Transverse colon (tissue), 4 donors: ENCODE measurements around the gene MALT1. TPM values are rescaled to one million over a fixed set of nuclear protein-coding genes. Genes with fewer than 3 reads are reported as not detected.

Experiments
- DNase-seq: peaks from one replicate; pipeline ENCODE4 v3.0.0-alpha.2; 2019
- H3K27ac ChIP-seq, 4 donors: fragments of 200-600 bp; sonication (generic); 2 replicates each; pipeline ENCODE4 v1.5.1; 2016 to 2018; ENCODE audit warnings: inconsistent platforms in 4 of 4
- H3K27me3 ChIP-seq: fragments of 200-600 bp; sonication (generic); 2 replicates; pipeline ENCODE4 v1.5.1; 2017; ENCODE audit warnings: inconsistent platforms
- H3K36me3 ChIP-seq, 4 donors: fragments of 200-600 bp; sonication (generic); 2 replicates each; pipeline ENCODE4 v1.5.1; 2017 to 2019; ENCODE audit warnings: inconsistent platforms in 4 of 4
- H3K4me1 ChIP-seq, 4 donors: fragments of 200-600 bp; sonication (generic); 2 replicates each; pipeline ENCODE4 v1.5.1; 2017 to 2020; ENCODE audit warnings: inconsistent platforms in 4 of 4
- H3K4me3 ChIP-seq, 4 donors: fragments of 200-600 bp; sonication (generic); 1 replicate in 1 of 4; 2 replicates in 3 of 4; pipeline versions ENCODE4 v1.5.1 to v1.6.1; 2017 to 2019; ENCODE audit warnings: inconsistent platforms in 4 of 4
- H3K9me3 ChIP-seq, 2 donors: fragments of 200-600 bp; sonication (generic); 2 replicates each; pipeline ENCODE4 v1.5.1; 2017 to 2019; ENCODE audit warnings: inconsistent platforms in 2 of 2
- CTCF ChIP-seq, 5 experiments: fragments of 200-600 bp in 3 of 5; fragments of 450-650 bp in 2 of 5; sonication (generic) in 3 of 5; IDR thresholded peaks; 1 replicate in 2 of 5; 2 replicates in 3 of 5; pipeline ENCODE4 v1.5.1; 2016 to 2017; ENCODE audit warnings: antibody characterized with exemption in 5 of 5, inconsistent platforms in 3 of 5, mild to moderate bottlenecking in 2 of 5, moderate library complexity in 1 of 5
- EP300 ChIP-seq: sonication (generic); formaldehyde crosslinking; IDR thresholded peaks from one replicate; pipeline ENCODE4 v1.6.1; 2017; ENCODE audit warnings: antibody characterized with exemption, low read depth
- POLR2A ChIP-seq: fragments of 450-650 bp; IDR thresholded peaks from one replicate; pipeline ENCODE4 v1.6.1; 2016; ENCODE audit warnings: antibody characterized with exemption, mild to moderate bottlenecking, moderate library complexity
- POLR2AphosphoS5 ChIP-seq, 3 donors: sonication (generic); formaldehyde crosslinking; IDR thresholded peaks; one replicate each; pipeline ENCODE4 v1.6.1; 2016; ENCODE audit warnings: antibody characterized with exemption in 3 of 3
- WGBS, 2 donors: methylation state at CpG; one replicate each; pipeline ENCODE4 v1.1.5; 2018; ENCODE audit warnings: low coverage in 1 of 2; 5-methylcytosine and 5-hydroxymethylcytosine counted together
- in situ Hi-C, 4 donors: fragments of 200-750 bp; cut with MboI; loops; one replicate each; pipeline versions ENCODE4 v1.15.0 to v1.15.1; 2017; ENCODE audit warnings: low sequenced_read_pairs in 3 of 4, low pct_ligation_motif_present in 1 of 4, low pct_unique_long_range_greater_than_20kb in 1 of 4
- intact Hi-C: fragments of 100-400 bp; cut with DNase I; formaldehyde crosslinking; loops from one replicate; pipeline ENCODE4 v1.15.1; 2023; ENCODE audit warnings: low total_unique reads
- total RNA-seq, 4 donors: library from RNA; depleted of rRNA; stranded (reverse); fragments of >200 nt; gene quantifications; one replicate each; pipeline ENCODE4 v1.1.0, GENCODE V29; 2016

The MALT1 gene
- total RNA-seq, 4 donors from 2014 or later = 12.5 to 38.9 (median 29.5) TPM

GRCh38 chr18:58802959-58803358 is 131.7 kb downstream of the MALT1 start:
- Histone ChIP-seq H3K9me3 (no peaks in the 10 kb centered on the region), H3K27me3 (no peaks in the 10 kb centered on the region), H3K36me3 (no peaks in the 10 kb centered on the region), H3K4me3 (no peak overlapping the region), H3K4me1 (no peaks in the 10 kb centered on the region), H3K27ac (no peak overlapping the region)
- in situ Hi-C loops (no loop called here), intact Hi-C loops (no loop called here)
- no peak for DNase-seq
- WGBS, 2 donors = 95 to 100% methylated on average over 3 to 4 of the region's 5 CpGs
- TF ChIP-seq POLR2AphosphoS5 (IDR thresholded peaks at IDR 0.05) = no peak
- no peak for TF ChIP-seq EP300
- no peak for TF ChIP-seq CTCF (IDR thresholded peaks at IDR 0.05)
- no peak for TF ChIP-seq POLR2A

DNA sequence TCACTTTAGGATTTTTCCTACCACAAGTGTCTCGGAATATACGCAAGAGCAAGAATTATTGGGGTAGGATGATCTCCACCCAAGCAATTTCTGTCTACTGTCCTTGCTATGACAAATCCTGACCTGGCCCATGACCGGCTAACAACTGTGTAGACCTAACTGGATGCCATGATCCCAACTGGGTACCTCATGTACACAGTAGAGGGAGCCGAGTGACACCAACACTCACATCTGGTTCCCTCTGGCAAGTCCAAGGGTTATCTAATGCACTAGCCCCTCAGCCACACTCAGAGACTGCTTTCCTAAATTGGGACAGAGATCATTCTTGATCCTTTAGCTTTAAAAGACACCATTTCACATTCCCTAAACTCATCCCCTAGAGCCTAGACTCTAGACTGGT is 132.7 kb downstream of the MALT1 start:
- Histone ChIP-seq H3K27me3 (no peaks in the 10 kb centered on the region), H3K36me3 (no peaks in the 10 kb centered on the region), H3K9me3 (no peaks in the 10 kb centered on the region), H3K4me3 (no peak overlapping the region), H3K27ac (no peak overlapping the region), H3K4me1 (no peaks in the 10 kb centered on the region)
- 93 to 100% methylated on average over 3 to 4 of the region's 4 CpGs for WGBS, 2 donors
- in situ Hi-C loops = no loop called here
- intact Hi-C loops = loop anchor here (2.0 kb wide), 1 partner anchor 75 kb away; no protein-coding TSS in a partner anchor
- TF ChIP-seq POLR2A = no peak
- TF ChIP-seq EP300 = no peak
- no peak for TF ChIP-seq CTCF (IDR thresholded peaks at IDR 0.05)
- TF ChIP-seq POLR2AphosphoS5 (IDR thresholded peaks at IDR 0.05) = no peak
- DNase-seq = no peak

Other genes starting within 250 kb of the MALT1 start
- gene ALPK2, start 42.4 kb upstream of the MALT1 start, total RNA-seq = 1 to 10 TPM in 1 of 4 donors, under 1 TPM in 1, not detected in 2; 0.41 to 1.1 TPM
- gene ZNF532, start 193.4 kb downstream of the MALT1 start, total RNA-seq = 10 to 100 TPM; 16.2 to 26.9 (median 22.7) TPM